GM08714 (cell line): Measurements from ENCODE around the gene ABCD1.

Experiments
- H3K4me3 ChIP-seq: fragments of 200-500 bp; sonication (Bioruptor generic); 2 replicates; pipeline ENCODE4 v1.5.1; 2014; ENCODE audit warnings: mild to moderate bottlenecking, low read length, inconsistent platforms
- ZNF274 ChIP-seq: IDR thresholded peaks from 2 replicates; pipeline ENCODE4 v1.6.1; 2012; ENCODE audit warnings: mild to moderate bottlenecking, low read depth, low read length

Gene ABCD1

GRCh38 chrX:153766098-153766817, 41.6 kb downstream of the ABCD1 start:
- no peak overlapping the region for H3K4me3 ChIP-seq
- TF ChIP-seq ZNF274 = no peak

- no peak for TF ChIP-seq ZNF274
- no peak overlapping the region for H3K4me3 ChIP-seq
Measured at GRCh38 chrX:153766871-153767673, 42.4 kb downstream of the ABCD1 start.

GRCh38 chrX:153767674-153768055, 43.0 kb downstream of the ABCD1 start:
- no peak overlapping the region for H3K4me3 ChIP-seq
- TF ChIP-seq ZNF274 = no peak

- no peak for TF ChIP-seq ZNF274
- no peak overlapping the region for H3K4me3 ChIP-seq
Measured at GRCh38 chrX:153768311-153769157, 43.9 kb downstream of the ABCD1 start.

GRCh38 chrX:153769158-153769864, 44.7 kb downstream of the ABCD1 start:
- no peak overlapping the region for H3K4me3 ChIP-seq
- TF ChIP-seq ZNF274 = no peak

- H3K4me3 ChIP-seq = no peak overlapping the region
- TF ChIP-seq ZNF274 = no peak
Measured at GRCh38 chrX:153769865-153770600, 45.4 kb downstream of the ABCD1 start.

- TF ChIP-seq ZNF274 = no peak
- no peak overlapping the region for H3K4me3 ChIP-seq
Measured at GRCh38 chrX:153770601-153771414, 46.2 kb downstream of the ABCD1 start.

GRCh38 chrX:153771415-153772315, 47.0 kb downstream of the ABCD1 start:
- no peak overlapping the region for H3K4me3 ChIP-seq
- TF ChIP-seq ZNF274 = no peak

GRCh38 chrX:153772316-153773217, 47.9 kb downstream of the ABCD1 start:
- no peak for TF ChIP-seq ZNF274
- H3K4me3 ChIP-seq = no peak overlapping the region

GRCh38 chrX:153773218-153773611, 48.6 kb downstream of the ABCD1 start:
- TF ChIP-seq ZNF274 = no peak
- no peak overlapping the region for H3K4me3 ChIP-seq
